ENCODE measurements around the gene GP9.
"Not testable (repeated sequence)": the region's sequence is repeated elsewhere in the genome, so short reads cannot be mapped to it uniquely, and the experiment has no call there.

The GP9 gene

GRCh38 chr3:129106866-129107565 lies 46.4 kb downstream of the GP9 start:
- in situ Hi-C loops (cut with HindIII; ENCODE audit: low pct_ligation_motif_present, low sequenced_read_pairs) = no loop called here
- peaks cover 13% of the 10 kb centered on the region for H3K36me3 ChIP-seq (replicated peaks)

GRCh38 chr3:129107793-129108192 lies 47.2 kb downstream of the GP9 start:
- no peak for DNase-seq
- no peaks in the 10 kb centered on the region for H3K27me3 ChIP-seq (replicated peaks)
- peaks cover 13% of the 10 kb centered on the region for H3K36me3 ChIP-seq (replicated peaks)
- H3K4me3 ChIP-seq (ENCODE audit: low read depth, low read length) = no peak overlapping the region
- H3K27ac ChIP-seq = no peak overlapping the region
- no peak for TF ChIP-seq CTCF (IDR thresholded peaks at IDR 0.05; ENCODE audit: low read depth, low read length, missing control alignments)
- in situ Hi-C loops (cut with HindIII; ENCODE audit: low pct_ligation_motif_present, low sequenced_read_pairs) = no loop called here

More at GRCh38 chr3:129106866-129107565, 46.4 kb downstream of the GP9 start:
- Histone ChIP-seq H3K4me3 (ENCODE audit: low read depth, low read length) (no peak overlapping the region), H3K27ac (no peak overlapping the region), H3K27me3 (replicated peaks) (no peaks in the 10 kb centered on the region)
- TF ChIP-seq CTCF (IDR thresholded peaks at IDR 0.05; ENCODE audit: low read depth, low read length, missing control alignments) = no peak
- no peak for DNase-seq

GRCh38 chr3:129111076-129111780 lies 50.6 kb downstream of the GP9 start:
- H3K27ac ChIP-seq; DNase-seq; in situ Hi-C loops (cut with HindIII; ENCODE audit: low pct_ligation_motif_present, low sequenced_read_pairs); H3K4me3 ChIP-seq (ENCODE audit: low read depth, low read length); H3K27me3 ChIP-seq (replicated peaks): not testable (repeated sequence)
- H3K36me3 ChIP-seq (replicated peaks) = peaks cover 23% of the 10 kb centered on the region
